Muscle of leg (tissue), 11 donors: ENCODE measurements around the gene LIMA1. TPM values are rescaled to one million over a fixed set of nuclear protein-coding genes. Genes with fewer than 3 reads are reported as not detected.
A peak's percentile ranks its signal among the peaks of the same experiment; 100 is the strongest.

Experiments
- DNase-seq: peaks from one replicate; pipeline ENCODE4 v3.0.0; 2013
- H3K27ac ChIP-seq: one replicate; pipeline ENCODE4 v1.5.1; 2013; ENCODE audit warnings: mild to moderate bottlenecking, low read length, control low read depth
- H3K27me3 ChIP-seq: one replicate; pipeline ENCODE4 v1.6.1; 2013; ENCODE audit warnings: low read length; ENCODE audit not compliant: control insufficient read depth, insufficient read depth
- H3K36me3 ChIP-seq: one replicate; pipeline ENCODE4 v1.6.1; 2013; ENCODE audit warnings: low read length; ENCODE audit not compliant: control insufficient read depth, insufficient read depth
- H3K4me1 ChIP-seq: one replicate; pipeline ENCODE4 v1.6.1; 2013; ENCODE audit warnings: low read length; ENCODE audit not compliant: control insufficient read depth, insufficient read depth
- H3K4me3 ChIP-seq: one replicate; pipeline ENCODE4 v1.5.1; 2013; ENCODE audit warnings: low read length, control low read depth
- H3K9me3 ChIP-seq: replicated peaks from 2 replicates; pipeline ENCODE4 v1.6.1; 2013; ENCODE audit warnings: low read depth, low read length; ENCODE audit not compliant: control insufficient read depth
- WGBS: methylation state at CpG from one replicate; pipeline ENCODE4 v1.1.5; 2013; ENCODE audit warnings: missing lambda C conversion rate; ENCODE audit not compliant: insufficient coverage; 5-methylcytosine and 5-hydroxymethylcytosine counted together
- polyA plus RNA-seq, 8 donors: library from polyadenylated mRNA; unstranded; fragments of 120-200 nt; gene quantifications; one replicate each; pipeline versions ENCODE4 v1.2.1 to v1.2.3, GENCODE V29; 2013; ENCODE audit warnings: inconsistent platforms in 1 of 8, low replicate concordance in 1 of 8; ENCODE audit not compliant: insufficient read length in 8 of 8, insufficient read depth in 1 of 8
- total RNA-seq: library from RNA; stranded (reverse); fragments of 120-200 nt; gene quantifications from one replicate; pipeline ENCODE4 v1.2.4, GENCODE V29; 2013

Gene LIMA1
- total and polyA plus RNA-seq, 9 donors: 89.5 to 125 (median 101) TPM

DNA sequence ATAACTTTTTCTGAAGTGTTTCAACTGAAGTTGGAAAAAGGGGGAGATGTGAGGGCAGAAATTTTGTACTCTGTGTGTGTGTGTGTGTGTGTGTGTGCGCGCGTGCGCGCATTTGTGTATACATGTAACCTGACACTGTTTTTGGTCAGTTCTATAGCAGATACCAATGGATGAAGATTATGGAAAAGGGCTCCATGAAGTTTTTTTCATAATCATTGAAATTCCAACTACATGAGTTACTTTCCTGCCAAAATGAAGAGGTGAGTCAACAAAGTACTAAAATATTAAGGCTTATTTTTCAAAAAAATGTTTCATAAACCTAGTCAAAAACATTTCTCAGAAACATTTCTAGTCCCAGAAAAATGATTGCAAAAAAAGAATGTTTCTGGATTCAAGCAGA is 90.4 kb downstream of the LIMA1 start:
- DNase-seq: no peak
- no peak overlapping the region for H3K27ac ChIP-seq
- peaks cover 39% of the 10 kb centered on the region for H3K36me3 ChIP-seq
- no peak overlapping the region for H3K4me3 ChIP-seq
- no peaks in the 10 kb centered on the region for H3K27me3 ChIP-seq
- no peaks in the 10 kb centered on the region for H3K9me3 ChIP-seq
- WGBS: no CpG with 5 or more reads among the region's 5 CpGs
- H3K4me1 ChIP-seq: peaks cover 14% of the 10 kb centered on the region

GRCh38 chr12:50192236-50192635 is 91.1 kb downstream of the LIMA1 start:
- Histone ChIP-seq H3K9me3 (no peaks in the 10 kb centered on the region), H3K27ac (no peak overlapping the region), H3K4me3 (no peak overlapping the region), H3K27me3 (no peaks in the 10 kb centered on the region), H3K36me3 (peaks cover 38% of the 10 kb centered on the region), H3K4me1 (peaks cover 19% of the 10 kb centered on the region)
- 94% methylated on average over 3 of the region's 4 CpGs for WGBS
- no peak for DNase-seq

DNA sequence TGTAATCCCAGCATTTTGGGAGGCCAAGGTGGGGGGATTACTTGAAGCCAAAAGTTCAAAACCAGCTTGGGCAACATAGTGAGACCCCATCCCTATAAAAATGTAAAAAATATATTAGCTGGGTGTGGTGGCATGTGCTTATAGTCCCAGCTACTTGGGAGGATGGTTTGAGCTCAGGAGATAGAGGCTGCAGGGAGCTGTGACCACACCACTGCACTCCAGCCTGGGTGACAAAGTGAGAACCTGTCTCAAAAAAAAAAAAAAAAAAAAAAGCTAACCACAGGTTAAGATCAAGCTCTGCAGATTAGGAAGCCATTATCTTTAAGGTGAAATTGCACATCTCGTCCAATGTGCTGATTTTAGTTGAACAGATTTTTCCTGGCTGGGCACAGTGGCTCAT is 92.5 kb downstream of the LIMA1 start:
- H3K4me3 ChIP-seq: no peak overlapping the region
- no peaks in the 10 kb centered on the region for H3K27me3 ChIP-seq
- H3K36me3 ChIP-seq: peaks cover 36% of the 10 kb centered on the region
- H3K27ac ChIP-seq: no peak overlapping the region
- DNase-seq: no peak
- H3K9me3 ChIP-seq: no peaks in the 10 kb centered on the region
- peaks cover 27% of the 10 kb centered on the region for H3K4me1 ChIP-seq
- WGBS: 80% methylated on average over 1 of the region's 1 CpG

DNA sequence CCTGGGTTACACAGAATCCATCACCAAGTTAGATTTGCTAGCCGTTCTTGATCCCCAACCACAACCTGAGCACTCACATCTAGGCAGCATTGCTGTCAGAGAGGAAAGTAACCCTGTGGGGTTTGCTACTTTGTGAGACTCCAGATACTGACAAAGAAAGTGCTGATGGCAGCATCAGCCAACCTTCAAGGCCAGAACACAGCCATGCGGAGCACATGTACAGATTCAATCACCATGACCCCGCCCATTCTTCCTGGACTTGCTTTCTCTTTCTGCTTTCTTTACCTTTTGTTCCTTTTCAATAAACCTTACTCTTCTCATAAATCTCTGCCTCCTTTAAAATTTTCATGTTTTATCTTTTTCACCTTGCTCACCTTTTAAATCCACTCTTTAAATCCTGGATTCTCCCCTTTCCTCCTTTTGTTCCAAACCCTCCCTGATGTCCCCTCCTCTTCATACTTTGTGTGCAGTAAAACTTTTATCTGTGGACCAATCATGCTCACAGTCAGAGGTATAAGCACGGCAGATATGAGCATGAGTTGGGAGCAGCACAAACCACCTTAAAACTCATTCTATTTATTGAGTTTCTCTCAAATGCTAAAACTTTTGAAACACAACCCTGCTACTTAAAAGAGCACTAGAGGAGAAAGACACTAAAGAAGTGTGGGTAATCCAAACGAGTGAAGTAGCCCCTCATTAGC is 94.3 kb downstream of the LIMA1 start:
- peaks cover 35% of the 10 kb centered on the region for H3K4me1 ChIP-seq
- no peak overlapping the region for H3K4me3 ChIP-seq
- H3K27me3 ChIP-seq: no peaks in the 10 kb centered on the region
- no peaks in the 10 kb centered on the region for H3K9me3 ChIP-seq
- no peak overlapping the region for H3K27ac ChIP-seq
- no peak for DNase-seq
- H3K36me3 ChIP-seq: peaks cover 39% of the 10 kb centered on the region
- WGBS: 91% methylated on average over 2 of the region's 5 CpGs

DNA sequence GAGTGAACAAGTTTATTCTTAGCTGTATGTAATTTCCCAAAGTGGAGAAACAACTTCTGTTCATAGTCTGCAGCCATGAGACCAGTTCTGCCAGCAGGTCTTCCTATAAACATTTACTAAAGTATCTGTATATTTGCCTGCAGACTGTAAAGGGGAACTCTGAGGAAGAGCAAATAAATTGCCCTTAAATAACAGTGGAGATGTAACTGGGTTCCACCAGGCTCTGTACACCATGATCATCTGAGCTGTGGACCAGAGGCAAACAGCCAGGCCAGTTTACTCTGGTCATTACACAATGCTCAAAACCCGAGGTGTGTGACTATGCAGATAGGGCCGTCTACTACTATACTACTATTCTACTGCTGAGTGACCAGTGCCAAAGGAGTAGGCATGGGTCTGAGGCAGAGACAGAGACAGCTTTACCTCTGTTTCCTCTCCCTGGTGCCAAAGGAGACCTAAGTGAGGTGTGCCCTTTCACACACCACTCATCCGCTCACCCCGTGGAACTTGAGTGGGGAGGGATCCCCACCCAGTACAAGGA is 95.0 kb downstream of the LIMA1 start:
- DNase-seq: no peak
- H3K27me3 ChIP-seq: no peaks in the 10 kb centered on the region
- peaks cover 42% of the 10 kb centered on the region for H3K36me3 ChIP-seq
- no peaks in the 10 kb centered on the region for H3K9me3 ChIP-seq
- H3K4me1 ChIP-seq: peaks cover 35% of the 10 kb centered on the region
- peak overlapping the region; percentile 53 for H3K27ac ChIP-seq
- no peak overlapping the region for H3K4me3 ChIP-seq
- 90% methylated on average over 2 of the region's 4 CpGs for WGBS

DNA sequence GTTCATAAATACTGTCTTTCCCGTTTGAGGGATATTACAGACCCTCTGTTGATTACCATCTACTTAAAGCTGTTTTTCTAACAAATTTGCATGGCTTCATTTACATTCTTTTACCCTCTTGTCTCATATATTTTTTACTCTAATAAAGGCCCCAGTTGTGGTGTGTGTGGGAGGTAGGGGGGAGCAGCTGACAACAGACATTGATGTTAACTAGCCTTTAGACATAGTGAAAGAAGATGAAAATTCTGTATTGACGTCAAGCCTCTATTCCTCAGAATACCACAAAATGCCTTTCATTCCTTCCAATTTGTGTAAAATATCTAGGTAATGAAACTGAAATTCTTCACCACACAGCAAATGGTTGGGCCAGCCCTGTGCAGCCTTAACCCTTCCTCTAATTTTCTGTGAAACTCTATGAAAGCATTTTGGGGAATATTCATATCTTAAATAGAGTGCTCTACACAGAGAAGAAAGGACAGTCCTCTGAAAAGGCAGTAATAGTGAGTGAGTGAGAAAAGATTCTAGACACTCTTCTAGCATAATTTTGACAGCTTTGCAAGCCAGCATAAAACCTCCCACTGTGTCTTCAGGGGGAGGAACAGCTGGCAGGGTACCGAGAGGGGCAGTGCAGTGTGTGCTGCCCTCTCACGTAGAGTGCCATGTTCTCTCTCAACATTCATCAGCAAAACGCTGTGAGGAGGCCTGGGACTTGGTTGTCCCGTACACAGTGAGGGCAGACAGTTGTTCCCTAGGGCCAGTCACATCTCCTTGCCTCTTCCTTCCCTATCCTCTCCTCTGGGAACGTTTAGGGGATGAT is 96.0 kb downstream of the LIMA1 start:
- H3K4me1 ChIP-seq: peaks cover 35% of the 10 kb centered on the region
- H3K27ac ChIP-seq: peak overlapping the region; percentile 53
- no peaks in the 10 kb centered on the region for H3K27me3 ChIP-seq
- no peak for DNase-seq
- no peak overlapping the region for H3K4me3 ChIP-seq
- WGBS: no CpG with 5 or more reads among the region's 7 CpGs
- H3K36me3 ChIP-seq: peaks cover 40% of the 10 kb centered on the region
- H3K9me3 ChIP-seq: no peaks in the 10 kb centered on the region

DNA sequence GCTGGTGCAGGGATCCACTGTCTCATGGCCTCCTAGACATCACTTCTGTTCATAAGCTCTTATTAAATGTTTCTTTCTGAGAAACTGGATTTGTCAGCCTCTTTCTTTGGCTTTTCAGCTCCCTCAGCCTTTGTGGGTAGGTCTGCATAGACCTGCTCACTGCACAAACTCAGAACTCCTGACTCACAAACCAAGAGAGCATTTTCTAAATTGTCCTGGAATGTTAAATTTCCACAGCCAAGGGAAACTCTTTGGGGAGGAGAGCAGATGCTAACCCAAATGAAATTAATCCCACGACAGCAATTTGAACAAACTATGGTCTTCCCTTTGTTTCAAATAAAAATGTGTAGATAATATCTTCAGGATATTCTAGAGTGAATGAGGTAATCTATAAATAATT is 96.6 kb downstream of the LIMA1 start:
- peak overlapping the region; percentile 37 for H3K27ac ChIP-seq
- no peak overlapping the region for H3K4me3 ChIP-seq
- H3K27me3 ChIP-seq: no peaks in the 10 kb centered on the region
- peak; percentile 54 for DNase-seq
- no peaks in the 10 kb centered on the region for H3K9me3 ChIP-seq
- no CpG with 5 or more reads among the region's 1 CpG for WGBS
- H3K36me3 ChIP-seq: peaks cover 40% of the 10 kb centered on the region
- H3K4me1 ChIP-seq: peaks cover 35% of the 10 kb centered on the region

DNA sequence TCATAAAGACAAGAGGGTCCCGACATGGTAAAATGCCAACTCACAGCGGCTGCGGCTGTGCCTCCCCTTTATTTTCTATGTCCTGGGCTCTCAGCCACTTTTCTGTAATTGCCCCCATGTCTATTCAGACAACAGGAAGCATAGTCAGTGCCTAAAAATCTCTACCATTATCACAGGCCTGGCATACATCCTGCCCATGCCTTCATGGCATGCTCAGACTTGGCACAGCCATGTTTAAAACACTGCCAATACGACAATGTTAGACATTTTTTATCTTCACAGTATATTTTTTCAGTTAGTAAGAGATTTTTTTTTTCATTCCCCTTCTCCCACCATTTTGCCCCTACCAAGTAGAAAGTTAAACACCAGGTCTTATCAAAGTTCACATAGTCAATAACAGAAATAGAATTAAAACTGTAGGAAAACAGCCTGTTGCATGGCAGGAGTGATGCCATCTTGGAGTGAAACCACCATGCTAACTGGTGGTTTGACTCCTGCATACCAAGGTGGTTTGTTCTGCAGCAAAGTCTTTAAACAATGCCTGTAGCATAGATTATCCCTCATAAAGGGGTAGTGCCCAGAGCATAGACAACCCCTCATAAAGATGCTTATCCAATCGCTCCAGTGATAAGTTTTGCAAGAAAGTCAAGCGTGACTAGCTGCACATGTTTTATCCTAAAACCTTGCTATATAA is 97.2 kb downstream of the LIMA1 start:
- WGBS: 76% methylated on average over 3 of the region's 6 CpGs
- Histone ChIP-seq H3K4me3 (no peak overlapping the region), H3K9me3 (no peaks in the 10 kb centered on the region), H3K36me3 (peaks cover 39% of the 10 kb centered on the region), H3K27me3 (no peaks in the 10 kb centered on the region), H3K27ac (peak overlapping the region; percentile 6), H3K4me1 (peaks cover 35% of the 10 kb centered on the region)
- DNase-seq: peak; percentile 52

DNA sequence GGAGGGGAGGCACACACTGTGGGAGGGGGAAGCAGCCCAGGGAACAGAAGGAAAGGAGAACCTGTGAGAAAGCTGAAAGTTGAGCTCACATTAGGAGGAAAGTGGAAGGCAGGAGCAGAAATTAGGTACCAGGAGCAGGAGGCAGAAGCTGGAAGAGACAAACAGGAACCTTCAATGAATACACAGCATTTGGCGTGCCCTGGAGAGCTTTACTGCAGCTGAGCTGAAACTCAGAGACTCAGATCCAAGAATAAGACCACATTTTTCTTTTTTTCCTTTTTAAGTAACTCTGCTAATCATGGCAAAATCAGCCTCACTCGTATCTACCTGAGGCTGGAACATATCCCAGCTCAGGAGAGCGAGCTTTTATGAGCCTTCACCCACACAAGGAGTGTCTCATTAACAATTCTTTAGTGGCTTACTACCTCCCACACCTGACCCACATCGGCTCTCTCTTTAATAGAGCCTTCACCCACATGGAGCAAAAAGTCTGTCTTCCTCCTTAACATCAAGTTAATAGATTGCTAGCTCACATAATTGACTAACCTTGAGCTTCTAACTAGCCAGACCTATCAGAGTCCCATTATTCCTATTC is 97.9 kb downstream of the LIMA1 start:
- H3K36me3 ChIP-seq: peaks cover 39% of the 10 kb centered on the region
- WGBS: 73% methylated on average over 4 of the region's 4 CpGs
- no peak for DNase-seq
- H3K27me3 ChIP-seq: no peaks in the 10 kb centered on the region
- H3K9me3 ChIP-seq: no peaks in the 10 kb centered on the region
- H3K4me1 ChIP-seq: peaks cover 35% of the 10 kb centered on the region
- no peak overlapping the region for H3K27ac ChIP-seq
- no peak overlapping the region for H3K4me3 ChIP-seq
